GM19324 (cell line): ENCODE measurements around the gene PLXNA4.

Experiments
- ATAC-seq: cut with Tn5 transposase; IDR thresholded peaks from one replicate; pipeline ENCODE4 v1.9.1; 2021; ENCODE audit warnings: mild to moderate bottlenecking, moderate library complexity; ENCODE audit not compliant: unreplicated experiment, low FRiP score

The PLXNA4 gene

DNA sequence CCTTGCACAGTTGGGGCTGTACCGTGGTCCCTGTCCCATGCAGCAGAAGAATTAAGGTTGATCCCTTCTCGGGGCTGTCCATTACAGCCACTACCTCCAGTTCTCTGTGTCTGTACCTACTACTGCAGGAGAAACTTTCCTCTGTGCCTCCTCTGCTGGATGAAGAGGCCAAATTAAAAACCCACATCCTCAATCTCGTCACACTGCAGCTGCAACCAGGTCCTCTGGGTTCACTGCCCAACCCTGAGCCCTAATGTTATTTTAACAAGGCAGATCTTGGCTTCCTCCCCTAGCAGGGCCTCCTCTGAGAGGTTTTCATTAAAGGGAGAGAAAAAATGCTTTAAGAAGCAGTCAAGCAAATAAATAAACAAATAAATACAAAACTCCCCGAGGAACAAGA lies 66.6 kb downstream of the PLXNA4 start:
- no peak for ATAC-seq

DNA sequence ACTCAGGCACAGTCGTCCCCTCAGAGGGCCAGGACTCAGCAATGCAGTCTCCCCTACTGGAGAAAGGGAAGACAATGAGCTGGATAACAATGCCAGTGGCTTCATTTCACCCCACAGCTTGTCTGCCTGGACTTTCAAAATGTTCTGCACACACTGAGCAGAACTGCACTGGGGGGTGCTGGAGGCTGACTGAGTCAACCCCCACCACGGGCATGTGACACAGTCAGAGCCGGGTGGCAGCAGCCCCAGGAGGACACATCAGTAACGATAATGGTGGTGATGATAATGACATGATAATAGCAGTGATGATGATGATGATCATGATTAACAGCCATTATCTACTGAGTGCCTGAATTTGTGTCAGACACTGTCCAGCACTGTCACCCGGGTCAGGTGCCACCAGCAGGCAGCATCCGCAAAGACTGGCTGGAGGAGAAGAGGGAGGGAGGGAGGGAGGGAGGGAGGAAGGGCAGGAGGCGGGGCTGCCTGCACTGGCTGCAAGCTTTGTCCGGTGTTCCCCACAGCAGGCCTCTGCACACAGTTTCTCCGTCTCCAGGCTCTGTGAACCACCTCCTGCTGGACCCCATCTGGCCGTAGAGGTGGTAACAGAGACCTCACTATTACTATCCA lies 67.4 kb downstream of the PLXNA4 start:
- ATAC-seq: no peak

DNA sequence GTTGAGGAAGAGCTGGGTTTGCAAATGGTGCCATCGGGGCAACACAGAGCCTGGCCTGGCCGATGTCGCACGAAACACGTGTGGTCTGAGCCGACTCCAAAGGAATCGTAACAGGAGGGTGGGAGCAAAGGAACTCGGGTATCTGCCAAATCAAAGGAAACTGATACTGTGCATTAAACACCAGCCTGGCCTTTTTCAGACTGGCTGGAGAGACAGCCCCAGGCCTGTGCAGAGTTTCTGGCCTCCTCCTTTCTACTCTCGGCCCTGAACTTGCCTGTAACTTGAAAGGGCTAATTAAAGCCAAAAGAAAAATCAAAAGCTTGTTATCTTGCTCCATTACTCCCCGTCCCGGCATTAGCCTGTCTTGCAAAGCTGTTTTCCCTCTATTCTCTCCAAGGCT lies 71.4 kb downstream of the PLXNA4 start:
- no peak for ATAC-seq

DNA sequence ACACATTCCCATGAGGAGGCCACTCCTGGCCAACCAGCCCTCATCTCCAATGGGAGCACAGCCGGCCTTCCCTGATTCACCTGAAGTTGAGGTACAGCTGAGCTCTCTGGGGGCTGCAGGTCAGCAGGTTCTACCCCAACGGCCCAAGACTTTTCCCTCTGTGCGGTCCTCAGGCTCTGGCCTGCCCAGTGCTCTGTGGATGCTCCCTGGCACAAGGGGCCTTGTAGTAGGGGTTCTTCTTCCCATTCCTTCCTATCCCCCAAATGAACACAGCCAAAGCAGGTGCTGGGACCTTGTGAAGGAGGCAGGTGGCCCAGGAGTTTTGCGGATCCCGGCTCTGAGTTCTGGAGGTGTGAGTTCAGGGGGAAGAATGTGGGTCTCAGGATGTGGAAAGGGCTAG lies 72.2 kb downstream of the PLXNA4 start:
- no peak for ATAC-seq

DNA sequence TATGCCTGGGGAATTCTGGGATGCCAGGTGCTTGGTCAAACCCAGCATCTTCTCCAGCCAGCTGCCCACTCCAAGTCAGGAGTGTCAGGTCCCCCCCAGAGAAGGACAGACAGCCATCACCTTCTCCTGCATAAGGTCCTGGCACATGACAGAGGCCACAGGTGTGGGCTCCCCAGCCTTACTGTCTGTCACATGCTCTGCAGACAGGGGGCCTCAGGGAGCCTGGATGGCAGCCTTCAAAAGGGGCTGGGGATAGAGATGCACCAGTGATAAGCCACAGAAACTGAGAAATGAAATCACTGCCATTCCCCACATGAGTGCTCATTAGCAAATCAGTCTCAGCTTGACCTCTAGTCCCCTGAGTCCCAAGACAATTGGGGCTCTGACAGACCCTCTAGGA lies 72.9 kb downstream of the PLXNA4 start:
- no peak for ATAC-seq

DNA sequence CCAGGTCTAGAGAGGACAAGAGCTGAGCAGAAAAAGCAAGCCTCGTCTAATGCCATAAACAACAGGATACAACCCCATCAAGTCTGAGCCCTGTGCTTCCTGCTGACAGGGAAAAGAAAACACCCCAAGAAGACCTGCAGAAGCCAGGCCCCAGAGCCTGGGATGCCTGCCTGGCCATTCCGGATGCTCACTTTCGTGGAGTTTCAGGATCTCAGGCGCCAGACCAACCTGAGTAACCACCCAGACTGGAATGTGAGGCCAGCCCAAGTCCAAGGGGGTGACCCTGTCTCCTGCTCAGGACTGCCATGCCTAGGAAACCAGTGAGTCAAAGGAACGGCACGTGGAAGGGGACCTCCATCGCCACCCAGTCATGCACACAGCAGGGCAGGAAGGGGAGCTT lies 74.3 kb downstream of the PLXNA4 start:
- ATAC-seq: no peak

DNA sequence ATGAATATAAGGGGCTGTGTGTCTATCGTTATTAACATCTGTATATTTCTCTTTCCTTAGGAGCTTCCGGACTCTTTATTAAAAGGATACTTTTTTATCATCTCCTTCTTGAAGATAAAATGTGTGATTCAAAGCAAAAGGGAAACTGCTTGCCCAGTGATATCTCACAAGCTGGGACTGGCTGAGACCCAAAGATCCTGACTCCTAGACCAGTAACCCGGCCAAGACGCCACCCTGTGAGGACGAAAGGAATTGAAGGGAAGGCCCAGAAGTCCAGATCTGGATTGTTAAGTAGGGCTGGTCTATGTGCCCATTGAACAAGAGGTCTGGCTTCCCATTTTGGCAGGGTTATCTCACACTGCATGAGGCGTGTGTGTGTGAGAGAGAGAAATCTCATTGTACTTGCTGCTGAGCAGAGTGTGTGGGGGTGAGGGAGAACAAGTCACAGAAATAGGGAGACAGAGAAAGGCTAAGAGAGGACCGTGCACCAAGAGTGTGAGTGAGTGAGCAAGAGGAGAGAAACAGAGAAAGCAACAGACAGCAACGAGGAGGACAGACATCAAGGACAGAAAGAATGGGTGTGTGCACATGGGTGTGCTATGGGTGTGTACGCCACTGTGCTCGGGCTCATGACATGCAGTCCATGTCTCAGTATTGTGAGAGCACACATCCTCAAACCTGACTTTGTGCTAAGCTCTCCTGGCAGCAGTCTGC lies 75.4 kb downstream of the PLXNA4 start:
- no peak for ATAC-seq

DNA sequence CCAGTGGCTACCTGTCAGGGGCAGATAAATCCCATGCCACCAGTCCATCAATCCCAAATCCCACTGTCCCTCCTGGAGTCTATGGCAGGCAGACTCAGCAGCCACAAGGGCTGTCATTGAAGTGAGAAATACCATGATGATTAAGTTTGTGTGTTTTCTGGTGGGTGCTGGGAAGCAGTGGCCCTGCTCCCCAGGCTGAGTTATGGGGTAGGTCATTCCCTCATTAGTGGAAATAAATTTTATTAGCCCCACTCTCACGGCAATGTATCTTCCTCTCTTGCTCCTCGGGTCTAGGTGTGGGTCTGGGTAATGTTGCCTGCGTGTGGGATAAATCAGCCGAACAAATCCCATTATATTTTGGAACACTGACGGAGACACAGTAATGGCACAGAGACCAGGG lies 76.8 kb downstream of the PLXNA4 start:
- no peak for ATAC-seq

DNA sequence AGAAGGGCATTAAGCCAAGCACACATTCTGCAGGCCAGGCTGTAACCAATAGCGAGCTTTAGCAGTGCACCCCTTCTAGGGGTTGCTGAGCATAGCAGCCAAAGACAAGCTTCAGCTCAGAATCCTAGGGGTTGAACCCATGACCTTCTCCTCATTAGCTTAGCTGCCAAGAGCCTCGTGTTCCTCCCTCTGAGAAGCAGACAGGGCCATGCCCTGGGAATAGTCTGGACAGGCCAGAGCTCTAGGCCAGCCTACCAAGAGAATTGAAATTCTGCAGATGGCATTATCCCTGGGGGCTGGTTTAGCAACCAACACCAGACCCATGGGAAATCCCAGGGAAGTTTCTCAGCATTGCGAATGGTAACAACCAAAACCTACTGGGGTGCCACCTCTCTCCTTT lies 77.2 kb downstream of the PLXNA4 start:
- no peak for ATAC-seq

DNA sequence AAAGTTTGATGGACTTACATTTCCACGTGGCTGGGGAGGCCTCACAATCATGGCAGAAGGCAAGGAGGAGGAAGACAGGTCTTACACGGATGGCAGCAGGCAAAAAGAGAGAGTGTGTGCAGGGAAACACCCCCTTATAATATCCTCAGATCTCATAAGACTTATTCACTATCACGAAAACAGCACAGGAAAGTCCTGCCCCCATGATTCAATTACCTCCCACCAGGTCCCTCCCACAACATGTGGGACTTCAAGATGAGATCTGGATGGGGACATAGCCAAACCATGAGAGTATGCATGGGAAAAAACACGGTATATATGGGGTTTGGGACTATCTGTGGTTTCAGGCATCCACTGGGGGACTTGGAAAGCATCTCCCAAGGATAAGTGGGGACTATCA lies 78.0 kb downstream of the PLXNA4 start:
- no peak for ATAC-seq

DNA sequence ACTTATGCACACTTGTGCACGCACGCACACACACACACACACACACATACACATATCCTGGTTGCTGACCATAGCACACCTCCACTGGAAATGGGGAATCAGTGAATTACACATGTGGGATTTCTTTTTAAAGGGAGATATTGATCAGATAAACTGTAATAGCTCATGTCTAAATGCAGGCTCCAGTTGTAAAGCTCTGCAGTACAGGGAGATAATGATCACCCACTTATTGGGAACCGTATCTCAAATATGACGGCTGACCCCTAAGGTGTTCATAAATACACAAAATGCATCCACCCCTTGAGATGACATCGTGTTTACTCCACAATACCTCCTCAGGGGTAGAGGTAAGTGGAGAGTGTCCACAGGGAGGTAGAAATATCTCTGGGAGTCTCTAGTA lies 79.2 kb downstream of the PLXNA4 start:
- ATAC-seq: no peak

DNA sequence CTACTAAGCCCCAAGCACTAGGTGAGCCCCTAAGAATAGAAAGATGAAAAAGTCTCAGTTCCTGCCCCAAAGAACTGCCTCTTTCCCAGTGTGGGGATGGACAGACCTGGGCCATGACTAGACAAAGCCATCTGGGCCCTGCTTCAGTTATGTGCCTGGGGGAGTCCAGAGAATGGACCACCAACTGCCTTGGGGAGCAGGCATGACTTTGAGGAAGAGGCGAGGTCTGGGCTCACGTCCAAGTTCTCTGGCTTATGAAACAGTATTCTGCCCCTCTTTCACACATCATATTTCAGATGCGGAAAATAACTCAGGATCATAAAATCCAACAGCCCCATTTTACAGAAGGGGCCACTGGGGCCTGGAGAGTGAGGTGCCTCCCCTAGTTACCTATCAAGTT lies 80.3 kb downstream of the PLXNA4 start:
- ATAC-seq: no peak

DNA sequence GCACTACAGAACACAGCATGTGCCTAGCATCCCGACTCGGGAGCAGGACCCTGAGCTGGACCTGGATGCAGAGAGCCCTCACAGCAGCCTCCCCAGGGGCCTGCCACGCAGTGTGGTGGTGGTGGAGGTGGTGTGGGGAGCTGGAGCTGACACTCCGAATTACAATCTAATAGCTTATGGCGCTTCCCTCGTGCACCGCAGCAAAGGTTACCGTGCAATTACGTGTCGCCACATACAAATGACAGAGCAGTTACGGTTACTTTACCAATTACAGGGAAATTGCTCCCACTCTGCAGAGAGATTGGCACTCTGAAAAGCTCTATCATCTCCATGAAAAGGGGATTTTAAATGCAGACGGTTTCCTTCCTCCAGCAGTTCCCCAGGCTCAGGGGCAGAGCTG lies 81.8 kb downstream of the PLXNA4 start:
- no peak for ATAC-seq

DNA sequence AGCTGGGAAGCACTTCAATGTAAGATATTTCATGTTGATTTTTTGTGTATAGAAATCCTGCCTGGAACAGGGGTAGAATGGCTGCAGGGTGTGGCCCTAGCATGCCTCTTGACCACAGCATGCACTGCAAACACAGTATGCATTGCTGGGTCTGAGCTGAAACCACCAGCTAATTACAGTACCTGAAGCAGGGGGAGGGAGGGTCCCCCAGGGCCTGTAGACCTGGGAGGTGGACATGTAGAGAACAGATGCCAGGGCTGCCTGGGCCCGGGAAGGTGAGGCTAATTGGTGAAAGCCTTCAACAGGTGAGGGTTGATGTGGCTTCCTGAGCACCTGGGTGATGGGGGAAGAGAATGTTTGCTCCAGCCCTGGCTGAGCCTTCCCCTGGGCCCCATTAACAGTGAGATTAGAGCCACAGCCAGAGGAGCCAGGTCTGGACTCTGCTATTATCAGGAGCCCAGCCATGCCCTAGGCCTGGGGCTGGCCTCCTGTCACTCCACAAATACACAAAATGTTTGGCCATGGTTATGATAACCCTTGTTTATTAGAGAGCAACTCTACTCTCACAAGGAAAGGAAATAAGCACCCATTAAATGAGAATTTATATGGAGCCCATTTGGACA lies 83.3 kb downstream of the PLXNA4 start:
- ATAC-seq: no peak

DNA sequence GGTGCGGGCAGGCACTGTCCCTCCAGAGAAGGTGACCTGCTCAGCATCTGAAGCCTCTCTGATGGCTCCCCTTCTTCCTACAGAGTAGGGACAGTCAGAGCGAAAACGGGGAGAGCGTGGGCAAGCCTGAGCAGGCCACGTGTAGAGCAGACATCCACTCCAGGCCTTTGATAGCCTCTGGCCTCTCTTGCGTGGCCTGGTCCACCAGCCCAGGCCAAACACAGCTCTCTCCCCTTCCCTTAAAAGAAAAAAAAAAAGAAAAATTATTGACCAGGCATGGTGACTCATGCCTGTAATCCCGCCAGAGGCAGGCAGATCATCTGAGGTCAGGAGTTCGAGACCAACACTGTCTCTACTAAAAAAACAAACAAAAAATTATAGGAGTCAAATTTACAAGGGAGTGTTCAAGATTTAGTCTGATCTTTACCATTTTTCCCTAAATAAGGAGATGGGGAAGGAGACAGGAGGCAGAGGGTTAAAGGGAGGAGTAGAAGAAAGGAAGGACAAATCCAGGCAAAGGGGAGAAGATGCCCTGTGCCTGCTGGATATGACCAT lies 84.8 kb downstream of the PLXNA4 start:
- no peak for ATAC-seq

DNA sequence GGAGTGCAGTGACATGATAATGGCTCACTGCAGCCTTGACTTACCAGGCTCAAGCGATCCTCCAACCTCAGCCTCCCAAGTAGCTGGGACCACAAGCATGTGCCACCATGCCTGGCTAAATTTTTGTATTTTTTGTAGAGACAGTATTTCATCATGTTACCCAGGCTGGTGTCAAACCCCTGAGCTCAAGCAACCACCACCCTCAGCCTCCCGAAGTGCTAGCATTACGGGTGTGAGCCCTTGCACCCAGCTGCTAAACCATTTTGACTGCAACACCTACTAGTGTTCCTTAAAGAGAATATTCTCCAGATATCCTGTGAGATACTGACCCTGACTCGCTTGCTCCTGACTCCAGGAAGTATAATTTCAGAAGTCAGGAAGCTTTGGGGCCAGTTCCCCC lies 85.8 kb downstream of the PLXNA4 start:
- ATAC-seq: no peak

DNA sequence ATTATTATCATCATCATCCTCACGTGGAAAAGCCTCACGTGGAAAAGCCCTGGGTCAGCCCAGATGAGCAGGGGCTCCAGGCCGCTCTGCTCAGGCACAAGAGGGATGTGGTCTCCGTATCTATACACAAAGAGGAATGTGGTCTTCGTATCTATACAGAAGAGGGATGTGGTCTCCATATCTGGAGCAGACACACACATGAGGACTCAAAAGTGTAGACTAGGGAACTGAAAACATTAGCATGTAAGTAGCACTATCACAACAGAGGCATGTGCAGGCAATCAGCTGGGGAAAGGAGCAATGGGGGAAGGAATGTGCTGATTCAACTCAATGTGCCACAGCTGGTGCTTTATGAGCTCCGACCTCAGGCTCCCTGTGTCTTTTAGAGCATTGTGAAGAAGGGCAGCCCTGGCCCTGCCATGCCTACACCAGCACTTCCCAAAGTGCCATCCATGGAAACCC lies 86.5 kb downstream of the PLXNA4 start:
- ATAC-seq: no peak

DNA sequence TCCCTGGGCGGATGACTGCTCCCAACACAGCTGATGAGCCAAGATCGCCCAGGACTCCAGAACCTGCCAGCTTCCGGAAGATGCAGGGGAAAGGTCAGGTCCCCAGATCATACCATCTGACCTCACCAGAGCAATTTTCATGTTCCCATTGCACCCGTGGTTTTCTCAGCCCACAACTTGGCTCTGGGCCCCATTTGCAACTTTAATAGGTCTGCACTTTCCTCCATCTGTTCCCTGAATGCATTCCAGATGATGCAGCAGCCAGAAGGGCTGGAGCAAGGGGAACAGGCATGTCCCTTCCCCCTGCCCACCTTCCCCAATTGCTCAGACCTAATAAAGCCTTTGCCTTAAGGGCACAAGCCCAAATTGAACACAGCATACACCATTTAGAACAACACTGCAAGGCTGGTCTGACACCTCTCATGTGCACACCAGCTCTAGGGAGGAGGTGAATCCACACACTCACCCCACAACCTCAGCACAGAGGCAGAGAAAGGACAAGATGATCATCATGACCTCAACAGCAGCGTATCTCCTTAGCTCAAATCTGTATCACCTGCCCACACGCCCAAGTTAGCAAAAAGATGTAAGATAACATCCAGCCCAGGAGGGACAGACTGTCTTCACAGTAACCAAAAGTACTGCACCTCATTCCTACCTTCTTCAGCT lies 87.5 kb downstream of the PLXNA4 start:
- no peak for ATAC-seq

DNA sequence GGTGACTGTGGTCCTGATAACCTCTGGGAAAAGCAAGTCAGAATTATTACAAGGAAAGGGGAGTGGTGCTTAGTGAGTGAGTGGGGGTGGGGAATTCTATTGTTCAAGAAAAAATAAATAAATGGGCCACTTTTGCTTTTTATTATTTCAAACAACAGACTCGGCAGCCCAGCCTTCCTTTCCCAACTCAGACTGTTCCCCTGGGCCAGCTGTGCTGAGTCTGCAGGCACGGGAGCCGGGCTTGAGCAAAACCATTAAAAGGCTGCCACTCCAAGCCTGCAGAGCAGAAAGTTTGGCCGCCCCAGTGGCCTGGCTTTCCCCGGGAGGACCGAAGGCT lies 90.0 kb downstream of the PLXNA4 start:
- ATAC-seq: no peak

DNA sequence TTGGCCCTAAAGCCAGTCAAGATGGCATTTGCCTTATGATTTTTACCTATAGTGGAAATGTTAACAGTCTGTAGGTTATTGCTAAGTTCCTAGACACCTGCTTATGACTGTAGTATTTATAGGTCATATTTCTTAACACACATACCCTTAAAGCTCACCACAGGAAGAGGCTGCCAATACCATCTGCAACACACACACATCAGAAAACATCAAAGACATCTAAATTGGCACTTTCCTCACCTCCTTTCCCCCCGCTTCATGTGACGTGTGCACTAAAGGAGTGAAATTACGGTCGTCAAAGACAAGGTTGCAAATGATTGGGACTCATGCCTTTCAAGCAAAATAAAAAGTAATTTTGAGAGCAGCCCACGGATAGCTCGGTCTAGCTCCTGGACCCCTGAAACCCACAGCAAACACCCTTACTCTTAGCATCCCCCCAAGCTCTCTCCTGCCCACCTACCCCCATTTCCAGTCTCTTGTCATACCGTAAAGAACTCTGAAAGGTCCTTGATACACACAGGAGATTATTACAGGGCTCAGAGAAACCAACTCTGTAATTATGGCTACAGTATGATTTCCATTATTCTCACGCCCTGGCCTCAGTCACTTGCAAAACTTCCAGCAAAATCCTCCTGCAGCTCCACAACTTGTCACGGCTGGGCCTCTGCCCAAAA lies 90.5 kb downstream of the PLXNA4 start:
- ATAC-seq: no peak

DNA sequence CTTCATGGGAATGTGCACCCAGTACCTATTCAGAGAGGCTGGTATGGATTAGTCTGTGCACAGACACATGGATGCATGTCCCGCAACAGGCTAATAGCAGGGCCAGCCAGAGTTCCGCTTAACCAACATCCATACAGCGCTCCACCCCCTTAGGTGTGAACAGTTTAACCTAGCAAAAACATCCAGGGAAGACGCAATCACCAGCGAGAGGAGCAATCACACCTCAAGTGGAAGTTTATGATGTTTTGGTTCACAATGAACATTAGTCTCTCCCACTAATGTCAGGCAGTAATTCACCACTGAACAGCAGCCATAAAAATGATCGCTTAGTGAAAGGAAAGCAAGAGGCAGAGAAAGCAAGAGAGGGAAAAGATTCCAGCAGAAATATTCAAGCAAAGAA lies 91.1 kb downstream of the PLXNA4 start:
- ATAC-seq: no peak
